WI38 (cell line): Measurements from ENCODE around the gene GALNT18.

Experiments
- H3K4me3 ChIP-seq: 2 replicates; pipeline ENCODE4 v1.5.1; 2011; ENCODE audit warnings: low read depth, mild to moderate bottlenecking, control low read depth, low read length
- CTCF ChIP-seq: IDR thresholded peaks from 2 replicates; pipeline ENCODE4 v1.5.1; 2012; ENCODE audit warnings: low read depth, mild to moderate bottlenecking, control low read depth, low read length

Gene GALNT18

GRCh38 chr11:11524436-11525061 is 97.3 kb downstream of the GALNT18 start:
- no peak overlapping the region for H3K4me3 ChIP-seq
- TF ChIP-seq CTCF, result no peak

GRCh38 chr11:11522591-11522990 is 99.2 kb downstream of the GALNT18 start:
- no peak overlapping the region for H3K4me3 ChIP-seq
- no peak for TF ChIP-seq CTCF

- no peak overlapping the region for H3K4me3 ChIP-seq
- no peak for TF ChIP-seq CTCF
These were observed 100.4 kb downstream of the GALNT18 start for GRCh38 chr11:11521306-11522002.

- no peak for TF ChIP-seq CTCF
- H3K4me3 ChIP-seq, result no peak overlapping the region
These were observed 101.4 kb downstream of the GALNT18 start for GRCh38 chr11:11520231-11521015.

GRCh38 chr11:11519184-11519583 is 102.6 kb downstream of the GALNT18 start:
- H3K4me3 ChIP-seq, result no peak overlapping the region
- TF ChIP-seq CTCF, result no peak

- no peak for TF ChIP-seq CTCF
- H3K4me3 ChIP-seq, result no peak overlapping the region
These were observed 107.6 kb downstream of the GALNT18 start for GRCh38 chr11:11514246-11514645.

- no peak overlapping the region for H3K4me3 ChIP-seq
- TF ChIP-seq CTCF, result no peak
These were observed 108.4 kb downstream of the GALNT18 start for GRCh38 chr11:11513422-11513821.
